SK-N-SH treated with all-trans-retinoic acid at 6 μM for 48 hours (cell line): Measurements from ENCODE around the gene DGKI.

Experiments used
- ATAC-seq: fragments of 200-7000 bp; cut with Tn5 transposase; 3 replicates; pipeline ENCODE4 v1.9.1; 2020; ENCODE audit warnings: mild to moderate bottlenecking, moderate library complexity
- ARNTL ChIP-seq: fragments of 450-650 bp; formaldehyde crosslinking; IDR thresholded peaks from 2 replicates; pipeline ENCODE4 v1.5.0; 2020; ENCODE audit warnings: low read depth, mild to moderate bottlenecking, moderate library complexity, borderline replicate concordance
- CSDC2 ChIP-seq: fragments of 250-450 bp; sonication (Bioruptor Pico); IDR thresholded peaks from 2 replicates; pipeline ENCODE4 v1.5.0; 2020; ENCODE audit warnings: mild to moderate bottlenecking, moderate library complexity
- ISL1 ChIP-seq: fragments of 250-450 bp; sonication (Bioruptor Pico); IDR thresholded peaks from 2 replicates; pipeline ENCODE4 v2.1.2; 2022; ENCODE audit warnings: mild to moderate bottlenecking, moderate library complexity
- OSR1 ChIP-seq: fragments of 250-450 bp; sonication (Bioruptor Pico); IDR thresholded peaks from 2 replicates; pipeline ENCODE4 v1.8.0; 2022; ENCODE audit warnings: moderate library complexity, mild to moderate bottlenecking, inconsistent platforms
- RARB ChIP-seq: fragments of 250-450 bp; sonication (Bioruptor Pico); IDR thresholded peaks from 2 replicates; pipeline ENCODE4 v1.8.0; 2021; ENCODE audit warnings: mild to moderate bottlenecking, moderate library complexity
- TCF4 ChIP-seq: fragments of 250-450 bp; sonication (Bioruptor Pico); IDR thresholded peaks from 2 replicates; pipeline ENCODE4 v1.8.0; 2021; ENCODE audit warnings: mild to moderate bottlenecking, moderate library complexity, borderline replicate concordance
- TOX ChIP-seq: fragments of 250-450 bp; sonication (Bioruptor Pico); IDR thresholded peaks from 2 replicates; pipeline ENCODE4 v1.8.0; 2021; ENCODE audit warnings: mild to moderate bottlenecking, moderate library complexity, borderline replicate concordance
- ZC3H10 ChIP-seq: fragments of 250-450 bp; sonication (Bioruptor Pico); IDR thresholded peaks from 2 replicates; pipeline ENCODE4 v1.5.1; 2021; ENCODE audit warnings: mild to moderate bottlenecking, moderate library complexity
- ZFP3 ChIP-seq: fragments of 250-450 bp; sonication (Bioruptor Pico); IDR thresholded peaks from 2 replicates; pipeline ENCODE4 v1.5.0; 2020; ENCODE audit warnings: mild to moderate bottlenecking, moderate library complexity
- ZFP30 ChIP-seq: fragments of 450-650 bp; formaldehyde crosslinking; IDR thresholded peaks from 2 replicates; pipeline ENCODE4 v1.5.0; 2022; ENCODE audit warnings: mild to moderate bottlenecking, moderate library complexity
- ZNF565 ChIP-seq: fragments of 450-650 bp; formaldehyde crosslinking; conservative IDR thresholded peaks from 2 replicates; pipeline ENCODE4 v1.5.0; 2020; ENCODE audit warnings: low read depth, mild to moderate bottlenecking, moderate library complexity
- ZNF70 ChIP-seq: fragments of 450-650 bp; formaldehyde crosslinking; IDR thresholded peaks from 2 replicates; pipeline ENCODE4 v1.5.0; 2020; ENCODE audit warnings: mild to moderate bottlenecking, moderate library complexity
- ZNF8 ChIP-seq: fragments of 450-650 bp; formaldehyde crosslinking; IDR thresholded peaks from 2 replicates; pipeline ENCODE4 v1.5.0; 2020; ENCODE audit warnings: mild to moderate bottlenecking, moderate library complexity
- TF ChIP-seq, protein P1 (sequence below): fragments of 250-450 bp; sonication (Bioruptor Pico); IDR thresholded peaks from 2 replicates; pipeline ENCODE4 v1.8.0; 2021; ENCODE audit warnings: low read depth, mild to moderate bottlenecking, moderate library complexity, borderline replicate concordance
- TF ChIP-seq, protein P2 (sequence below): fragments of 250-450 bp; sonication (Bioruptor Pico); IDR thresholded peaks from 2 replicates; pipeline ENCODE4 v1.8.0; 2020; ENCODE audit warnings: mild to moderate bottlenecking, moderate library complexity, borderline replicate concordance
- TF ChIP-seq, protein P3 (sequence below): fragments of 250-450 bp; sonication (Bioruptor Pico); IDR thresholded peaks from 2 replicates; pipeline ENCODE4 v1.5.1; 2020; ENCODE audit warnings: low read depth, mild to moderate bottlenecking, moderate library complexity
- TF ChIP-seq, protein P4 (sequence below): fragments of 250-450 bp; sonication (Bioruptor Pico); IDR thresholded peaks from 2 replicates; pipeline ENCODE4 v1.5.1; 2021; ENCODE audit warnings: mild to moderate bottlenecking, moderate library complexity
- TF ChIP-seq, protein P5 (sequence below): fragments of 250-450 bp; sonication (Bioruptor Pico); IDR thresholded peaks from 2 replicates; pipeline ENCODE4 v1.5.0; 2020; ENCODE audit warnings: mild to moderate bottlenecking, moderate library complexity

The DGKI gene

DNA sequence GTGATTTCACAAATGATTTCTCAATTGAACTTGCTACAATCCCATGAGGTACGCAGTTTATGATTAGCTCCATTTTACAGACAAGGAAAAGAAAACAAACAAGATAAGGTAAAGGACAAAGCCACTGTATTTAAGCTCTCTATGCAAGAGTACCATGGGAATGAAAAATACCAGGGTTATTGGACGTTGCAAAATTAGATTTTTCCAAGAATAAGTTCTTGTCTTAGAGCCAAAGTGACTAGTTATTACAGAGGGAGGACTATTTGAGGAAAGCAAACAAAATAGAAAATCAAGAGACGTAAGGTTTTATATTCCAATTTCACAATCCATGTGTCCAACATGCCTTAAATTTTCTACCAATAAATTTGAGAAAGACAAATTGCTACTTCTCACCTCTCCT, 405.3 kb downstream of the DGKI start:
- no peak for ATAC-seq
- TF ChIP-seq ZFP3 (CRISPR knock-in tag) (no peak), ZNF565 (no peak), ARNTL (CRISPR knock-in tag) (no peak), RARB (CRISPR knock-in tag) (no peak), ZC3H10 (CRISPR knock-in tag) (no peak), ZNF8 (CRISPR knock-in tag) (no peak), ZFP30 (CRISPR knock-in tag) (no peak), ZNF70 (CRISPR knock-in tag) (no peak), ISL1 (no peak), CSDC2 (no peak)
- TF ChIP-seq, protein P1, sequence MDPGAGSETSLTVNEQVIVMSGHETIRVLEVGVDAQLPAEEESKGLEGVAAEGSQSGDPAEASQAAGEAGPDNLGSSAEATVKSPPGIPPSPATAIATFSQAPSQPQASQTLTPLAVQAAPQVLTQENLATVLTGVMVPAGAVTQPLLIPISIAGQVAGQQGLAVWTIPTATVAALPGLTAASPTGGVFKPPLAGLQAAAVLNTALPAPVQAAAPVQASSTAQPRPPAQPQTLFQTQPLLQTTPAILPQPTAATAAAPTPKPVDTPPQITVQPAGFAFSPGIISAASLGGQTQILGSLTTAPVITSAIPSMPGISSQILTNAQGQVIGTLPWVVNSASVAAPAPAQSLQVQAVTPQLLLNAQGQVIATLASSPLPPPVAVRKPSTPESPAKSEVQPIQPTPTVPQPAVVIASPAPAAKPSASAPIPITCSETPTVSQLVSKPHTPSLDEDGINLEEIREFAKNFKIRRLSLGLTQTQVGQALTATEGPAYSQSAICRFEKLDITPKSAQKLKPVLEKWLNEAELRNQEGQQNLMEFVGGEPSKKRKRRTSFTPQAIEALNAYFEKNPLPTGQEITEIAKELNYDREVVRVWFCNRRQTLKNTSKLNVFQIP (CRISPR knock-in tag), result no peak
- TF ChIP-seq, protein P2, sequence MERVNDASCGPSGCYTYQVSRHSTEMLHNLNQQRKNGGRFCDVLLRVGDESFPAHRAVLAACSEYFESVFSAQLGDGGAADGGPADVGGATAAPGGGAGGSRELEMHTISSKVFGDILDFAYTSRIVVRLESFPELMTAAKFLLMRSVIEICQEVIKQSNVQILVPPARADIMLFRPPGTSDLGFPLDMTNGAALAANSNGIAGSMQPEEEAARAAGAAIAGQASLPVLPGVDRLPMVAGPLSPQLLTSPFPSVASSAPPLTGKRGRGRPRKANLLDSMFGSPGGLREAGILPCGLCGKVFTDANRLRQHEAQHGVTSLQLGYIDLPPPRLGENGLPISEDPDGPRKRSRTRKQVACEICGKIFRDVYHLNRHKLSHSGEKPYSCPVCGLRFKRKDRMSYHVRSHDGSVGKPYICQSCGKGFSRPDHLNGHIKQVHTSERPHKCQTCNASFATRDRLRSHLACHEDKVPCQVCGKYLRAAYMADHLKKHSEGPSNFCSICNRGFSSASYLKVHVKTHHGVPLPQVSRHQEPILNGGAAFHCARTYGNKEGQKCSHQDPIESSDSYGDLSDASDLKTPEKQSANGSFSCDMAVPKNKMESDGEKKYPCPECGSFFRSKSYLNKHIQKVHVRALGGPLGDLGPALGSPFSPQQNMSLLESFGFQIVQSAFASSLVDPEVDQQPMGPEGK, result no peak
- TF ChIP-seq, protein P3, sequence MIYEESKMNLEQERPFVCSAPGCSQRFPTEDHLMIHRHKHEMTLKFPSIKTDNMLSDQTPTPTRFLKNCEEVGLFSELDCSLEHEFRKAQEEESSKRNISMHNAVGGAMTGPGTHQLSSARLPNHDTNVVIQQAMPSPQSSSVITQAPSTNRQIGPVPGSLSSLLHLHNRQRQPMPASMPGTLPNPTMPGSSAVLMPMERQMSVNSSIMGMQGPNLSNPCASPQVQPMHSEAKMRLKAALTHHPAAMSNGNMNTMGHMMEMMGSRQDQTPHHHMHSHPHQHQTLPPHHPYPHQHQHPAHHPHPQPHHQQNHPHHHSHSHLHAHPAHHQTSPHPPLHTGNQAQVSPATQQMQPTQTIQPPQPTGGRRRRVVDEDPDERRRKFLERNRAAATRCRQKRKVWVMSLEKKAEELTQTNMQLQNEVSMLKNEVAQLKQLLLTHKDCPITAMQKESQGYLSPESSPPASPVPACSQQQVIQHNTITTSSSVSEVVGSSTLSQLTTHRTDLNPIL (CRISPR knock-in tag), result no peak
- TF ChIP-seq, protein P4, sequence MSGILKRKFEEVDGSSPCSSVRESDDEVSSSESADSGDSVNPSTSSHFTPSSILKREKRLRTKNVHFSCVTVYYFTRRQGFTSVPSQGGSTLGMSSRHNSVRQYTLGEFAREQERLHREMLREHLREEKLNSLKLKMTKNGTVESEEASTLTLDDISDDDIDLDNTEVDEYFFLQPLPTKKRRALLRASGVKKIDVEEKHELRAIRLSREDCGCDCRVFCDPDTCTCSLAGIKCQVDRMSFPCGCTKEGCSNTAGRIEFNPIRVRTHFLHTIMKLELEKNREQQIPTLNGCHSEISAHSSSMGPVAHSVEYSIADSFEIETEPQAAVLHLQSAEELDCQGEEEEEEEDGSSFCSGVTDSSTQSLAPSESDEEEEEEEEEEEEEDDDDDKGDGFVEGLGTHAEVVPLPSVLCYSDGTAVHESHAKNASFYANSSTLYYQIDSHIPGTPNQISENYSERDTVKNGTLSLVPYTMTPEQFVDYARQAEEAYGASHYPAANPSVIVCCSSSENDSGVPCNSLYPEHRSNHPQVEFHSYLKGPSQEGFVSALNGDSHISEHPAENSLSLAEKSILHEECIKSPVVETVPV (CRISPR knock-in tag), result no peak
- TF ChIP-seq, all 23 proteins: peak for 0

DNA sequence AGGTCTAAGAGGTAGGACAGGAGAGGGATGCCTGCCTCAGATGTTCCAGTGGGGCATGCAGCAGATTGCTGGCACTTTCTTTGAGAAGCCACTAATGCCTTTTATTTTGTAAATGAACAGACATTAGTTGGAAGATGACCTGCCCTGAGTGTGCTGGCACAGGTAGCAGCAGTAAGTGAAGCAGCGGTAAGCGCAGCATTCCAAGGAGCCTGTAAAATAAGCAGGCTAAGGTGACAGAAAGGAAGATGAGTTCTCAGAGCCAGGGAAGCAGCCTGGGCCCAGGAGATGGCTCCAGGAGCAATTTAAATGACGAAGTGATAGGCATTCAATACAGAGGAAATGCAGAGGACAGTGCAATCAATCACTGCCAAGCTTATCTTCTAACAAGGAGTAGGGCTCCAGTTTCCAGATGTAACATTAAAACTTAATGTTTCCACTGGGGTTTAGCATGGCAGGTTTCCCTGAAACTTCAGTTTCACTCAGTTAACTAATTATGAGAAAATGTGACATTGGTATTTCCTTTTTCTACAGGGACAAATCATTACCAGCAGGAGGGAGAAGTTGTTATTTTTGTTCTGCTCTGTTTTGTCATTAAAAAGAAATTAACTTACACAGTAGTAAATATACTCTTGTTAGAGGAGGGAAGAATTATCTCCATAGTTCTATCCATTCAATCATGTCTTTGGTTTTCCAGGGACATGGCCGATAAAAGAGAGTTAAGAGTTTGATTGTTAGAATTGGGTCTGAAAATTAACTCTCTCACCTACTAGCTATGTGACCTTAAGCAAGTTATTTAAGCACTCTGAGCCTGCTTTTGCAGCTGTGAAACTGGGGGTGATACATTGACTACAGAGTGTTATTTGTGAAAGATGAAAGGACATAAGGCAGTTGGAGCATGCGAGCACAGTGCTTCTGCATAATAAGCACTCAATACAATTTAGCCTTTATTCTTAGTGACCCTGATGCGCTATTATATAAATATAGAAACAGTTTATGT, 406.6 kb downstream of the DGKI start:
- peak; percentile 42 for ATAC-seq
- peak; percentile 36; the same call in 1 of the 2 replicates for TF ChIP-seq ZC3H10 (CRISPR knock-in tag)
- TF ChIP-seq, protein P5, sequence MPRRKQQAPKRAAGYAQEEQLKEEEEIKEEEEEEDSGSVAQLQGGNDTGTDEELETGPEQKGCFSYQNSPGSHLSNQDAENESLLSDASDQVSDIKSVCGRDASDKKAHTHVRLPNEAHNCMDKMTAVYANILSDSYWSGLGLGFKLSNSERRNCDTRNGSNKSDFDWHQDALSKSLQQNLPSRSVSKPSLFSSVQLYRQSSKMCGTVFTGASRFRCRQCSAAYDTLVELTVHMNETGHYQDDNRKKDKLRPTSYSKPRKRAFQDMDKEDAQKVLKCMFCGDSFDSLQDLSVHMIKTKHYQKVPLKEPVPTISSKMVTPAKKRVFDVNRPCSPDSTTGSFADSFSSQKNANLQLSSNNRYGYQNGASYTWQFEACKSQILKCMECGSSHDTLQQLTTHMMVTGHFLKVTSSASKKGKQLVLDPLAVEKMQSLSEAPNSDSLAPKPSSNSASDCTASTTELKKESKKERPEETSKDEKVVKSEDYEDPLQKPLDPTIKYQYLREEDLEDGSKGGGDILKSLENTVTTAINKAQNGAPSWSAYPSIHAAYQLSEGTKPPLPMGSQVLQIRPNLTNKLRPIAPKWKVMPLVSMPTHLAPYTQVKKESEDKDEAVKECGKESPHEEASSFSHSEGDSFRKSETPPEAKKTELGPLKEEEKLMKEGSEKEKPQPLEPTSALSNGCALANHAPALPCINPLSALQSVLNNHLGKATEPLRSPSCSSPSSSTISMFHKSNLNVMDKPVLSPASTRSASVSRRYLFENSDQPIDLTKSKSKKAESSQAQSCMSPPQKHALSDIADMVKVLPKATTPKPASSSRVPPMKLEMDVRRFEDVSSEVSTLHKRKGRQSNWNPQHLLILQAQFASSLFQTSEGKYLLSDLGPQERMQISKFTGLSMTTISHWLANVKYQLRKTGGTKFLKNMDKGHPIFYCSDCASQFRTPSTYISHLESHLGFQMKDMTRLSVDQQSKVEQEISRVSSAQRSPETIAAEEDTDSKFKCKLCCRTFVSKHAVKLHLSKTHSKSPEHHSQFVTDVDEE, result 0 out of 2 replicates have a peak, but pooled peaks have one; percentile 35
- no peak for TF ChIP-seq ZNF70 (CRISPR knock-in tag)
- TF ChIP-seq, protein P1 (CRISPR knock-in tag), result no peak
- TF ChIP-seq ISL1, result peak; percentile 83
- TF ChIP-seq ARNTL (CRISPR knock-in tag), result no peak
- TF ChIP-seq, all 23 proteins: peak for 3

DNA sequence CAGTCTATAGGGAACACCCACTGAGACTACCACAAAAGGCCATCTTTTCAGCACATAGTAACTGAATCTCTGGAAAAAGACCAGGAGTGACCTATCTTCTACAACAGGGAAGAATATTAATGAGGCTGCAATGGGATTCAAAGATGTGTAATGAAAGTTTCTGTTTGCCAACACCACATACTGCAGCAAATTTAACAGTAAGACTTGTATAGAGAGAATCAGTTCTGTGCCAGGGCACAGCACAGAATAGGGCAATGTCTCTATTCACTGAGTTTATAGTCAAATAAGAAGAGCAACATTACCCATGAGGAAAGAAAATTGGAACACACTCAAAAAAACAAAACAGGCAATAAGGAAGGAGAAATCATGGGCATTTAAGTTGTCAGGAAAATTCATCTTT, 411.8 kb downstream of the DGKI start:
- no peak for ATAC-seq
- TF ChIP-seq TCF4 (CRISPR knock-in tag) (no peak), OSR1 (CRISPR knock-in tag) (no peak), TOX (CRISPR knock-in tag) (no peak)
- TF ChIP-seq, protein P3 (CRISPR knock-in tag), result no peak
- TF ChIP-seq, protein P1 (CRISPR knock-in tag), result no peak
- TF ChIP-seq, protein P5, result no peak
